Astrocyte (in vitro differentiated cells and primary cell): ENCODE measurements around the gene SLC44A2.

Experiments
- EZH2 ChIP-seq: IDR thresholded peaks from 2 replicates; pipeline ENCODE4 v1.6.1; 2012; ENCODE audit warnings: mild to moderate bottlenecking, low read length, inconsistent platforms; ENCODE audit not compliant: insufficient read depth
- TF ChIP-seq, protein P1 (sequence below): IDR thresholded peaks from 2 replicates; pipeline ENCODE4 v1.5.1; 2011; ENCODE audit warnings: low read depth, mild to moderate bottlenecking, inconsistent platforms, low read length, moderate library complexity; ENCODE audit not compliant: insufficient read depth

DNA sequence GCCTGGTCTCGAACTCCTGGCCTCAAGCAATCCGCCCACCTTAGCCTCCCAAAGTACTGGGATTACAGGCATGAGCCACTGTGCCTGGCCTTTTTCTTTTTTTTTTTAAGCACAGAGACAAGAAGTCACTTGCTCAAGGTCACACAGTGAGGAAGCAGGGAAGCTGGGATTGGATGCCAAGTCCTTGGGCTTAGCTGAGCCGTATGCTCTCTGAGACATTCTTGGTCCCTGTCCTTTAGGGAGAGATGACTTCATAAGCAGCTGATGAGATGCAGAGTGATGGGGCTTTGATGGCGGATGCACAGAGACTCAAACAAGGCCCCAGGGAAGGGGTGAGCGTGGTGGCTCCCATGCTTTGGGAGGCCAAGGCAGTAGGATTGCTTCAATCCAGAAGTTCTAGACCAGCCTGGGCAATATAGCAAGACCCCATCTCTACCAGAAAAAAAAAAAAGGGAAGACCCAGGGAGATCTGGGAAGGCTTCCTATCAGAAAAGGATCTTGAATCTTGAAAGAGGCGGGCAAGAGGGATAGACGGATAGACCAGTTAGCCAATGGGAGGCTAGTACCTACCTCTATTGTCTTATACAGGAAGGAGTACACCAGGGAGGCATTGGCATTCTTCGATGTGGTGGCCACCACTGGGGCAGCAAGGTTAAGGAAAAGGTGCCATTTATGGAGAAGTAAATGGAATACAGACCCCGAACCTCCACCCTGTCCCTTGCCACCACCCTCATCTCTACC, 42.1 kb upstream of the SLC44A2 start:
- TF ChIP-seq, protein P1, sequence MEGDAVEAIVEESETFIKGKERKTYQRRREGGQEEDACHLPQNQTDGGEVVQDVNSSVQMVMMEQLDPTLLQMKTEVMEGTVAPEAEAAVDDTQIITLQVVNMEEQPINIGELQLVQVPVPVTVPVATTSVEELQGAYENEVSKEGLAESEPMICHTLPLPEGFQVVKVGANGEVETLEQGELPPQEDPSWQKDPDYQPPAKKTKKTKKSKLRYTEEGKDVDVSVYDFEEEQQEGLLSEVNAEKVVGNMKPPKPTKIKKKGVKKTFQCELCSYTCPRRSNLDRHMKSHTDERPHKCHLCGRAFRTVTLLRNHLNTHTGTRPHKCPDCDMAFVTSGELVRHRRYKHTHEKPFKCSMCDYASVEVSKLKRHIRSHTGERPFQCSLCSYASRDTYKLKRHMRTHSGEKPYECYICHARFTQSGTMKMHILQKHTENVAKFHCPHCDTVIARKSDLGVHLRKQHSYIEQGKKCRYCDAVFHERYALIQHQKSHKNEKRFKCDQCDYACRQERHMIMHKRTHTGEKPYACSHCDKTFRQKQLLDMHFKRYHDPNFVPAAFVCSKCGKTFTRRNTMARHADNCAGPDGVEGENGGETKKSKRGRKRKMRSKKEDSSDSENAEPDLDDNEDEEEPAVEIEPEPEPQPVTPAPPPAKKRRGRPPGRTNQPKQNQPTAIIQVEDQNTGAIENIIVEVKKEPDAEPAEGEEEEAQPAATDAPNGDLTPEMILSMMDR = no peak
- no peak for TF ChIP-seq EZH2
